Type B pancreatic cell (in vitro differentiated cells): ENCODE results near the gene SHROOM4. TPM values are rescaled to one million over a fixed set of nuclear protein-coding genes. Genes with fewer than 3 reads are reported as not detected.

Source experiments
- DNase-seq: peaks from one replicate; pipeline ENCODE4 v3.0.0; 2021; ENCODE audit warnings: mixed read lengths; ENCODE audit not compliant: unreplicated experiment; ENCODE audit errors: extremely low spot score
- H3K27ac Mint-ChIP-seq: 2 replicates; pipeline ENCODE4 v1.8.0; 2021; ENCODE audit warnings: mild to moderate bottlenecking, mixed read lengths
- H3K27me3 Mint-ChIP-seq: 2 replicates; pipeline ENCODE4 v1.8.0; 2021; ENCODE audit warnings: mixed read lengths
- H3K36me3 Mint-ChIP-seq: 2 replicates; pipeline ENCODE4 v1.8.0; 2021; ENCODE audit warnings: mixed read lengths
- H3K4me1 Mint-ChIP-seq: one replicate; pipeline ENCODE4 v1.8.0; 2021; ENCODE audit warnings: mixed read lengths; ENCODE audit not compliant: unreplicated experiment
- H3K4me3 Mint-ChIP-seq: 2 replicates; pipeline ENCODE4 v1.8.0; 2021; ENCODE audit warnings: mild to moderate bottlenecking, mixed read lengths
- H3K9me3 Mint-ChIP-seq: 2 replicates; pipeline ENCODE4 v1.8.0; 2021; ENCODE audit warnings: mixed read lengths
- CTCF ChIP-seq: fragments of 200-600 bp; sonication (generic); conservative IDR thresholded peaks from 2 replicates; pipeline ENCODE4 v1.5.0; 2021; ENCODE audit warnings: antibody characterized with exemption, mild to moderate bottlenecking
- total RNA-seq: library from RNA; stranded (reverse); gene quantifications from 2 replicates; pipeline ENCODE4 v1.2.1, GENCODE V29; 2021; ENCODE audit warnings: low replicate concordance

The SHROOM4 gene
- total RNA-seq, 1 donor from 2014 or later: 13.3 TPM

DNA sequence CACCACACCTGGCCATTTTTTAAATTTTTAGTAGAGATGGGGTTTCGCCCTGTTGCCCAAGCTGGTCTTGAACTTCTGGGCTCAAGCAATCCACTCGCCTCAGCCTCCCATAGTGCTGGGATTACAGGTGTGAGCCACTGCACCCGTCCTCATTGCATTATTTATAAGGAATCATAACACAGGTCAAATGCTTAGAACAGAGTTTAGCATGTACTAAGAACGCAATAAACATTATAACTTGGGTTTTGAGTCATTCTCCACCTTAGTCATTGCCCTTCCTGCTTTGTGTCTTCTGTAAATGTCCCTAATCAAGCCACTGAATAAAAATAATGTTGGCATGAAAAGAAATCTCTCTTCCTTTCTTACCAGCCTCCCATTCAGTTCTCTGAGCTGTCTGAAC is 38.5 kb upstream of the SHROOM4 start:
- TF ChIP-seq CTCF: no peak
- Mint-ChIP-seq H3K36me3 (no peaks in the 10 kb centered on the region), H3K27me3 (no peaks in the 10 kb centered on the region), H3K4me1 (no peaks in the 10 kb centered on the region), H3K27ac (no peak overlapping the region), H3K9me3 (peaks cover 9% of the 10 kb centered on the region), H3K4me3 (no peak overlapping the region)
- DNase-seq: no peak

GRCh38 chrX:50842221-50842620 is 28.2 kb upstream of the SHROOM4 start:
- Mint-ChIP-seq H3K36me3 (no peaks in the 10 kb centered on the region), H3K9me3 (no peaks in the 10 kb centered on the region), H3K27me3 (no peaks in the 10 kb centered on the region), H3K27ac (no peak overlapping the region), H3K4me3 (no peak overlapping the region), H3K4me1 (no peaks in the 10 kb centered on the region)
- DNase-seq: no peak
- TF ChIP-seq CTCF: no peak

GRCh38 chrX:50839730-50840129 is 25.7 kb upstream of the SHROOM4 start:
- Mint-ChIP-seq H3K4me3 (no peak overlapping the region), H3K27ac (no peak overlapping the region), H3K9me3 (no peaks in the 10 kb centered on the region), H3K4me1 (no peaks in the 10 kb centered on the region), H3K36me3 (no peaks in the 10 kb centered on the region), H3K27me3 (no peaks in the 10 kb centered on the region)
- TF ChIP-seq CTCF: no peak
- no peak for DNase-seq

- TF ChIP-seq CTCF: no peak
- H3K4me3 Mint-ChIP-seq: no peak overlapping the region
- H3K4me1 Mint-ChIP-seq: no peaks in the 10 kb centered on the region
- no peak for DNase-seq
- H3K27me3 Mint-ChIP-seq: no peaks in the 10 kb centered on the region
- H3K9me3 Mint-ChIP-seq: no peaks in the 10 kb centered on the region
- no peaks in the 10 kb centered on the region for H3K36me3 Mint-ChIP-seq
- no peak overlapping the region for H3K27ac Mint-ChIP-seq
These were observed 25.0 kb upstream of the SHROOM4 start for GRCh38 chrX:50838820-50839600.

DNA sequence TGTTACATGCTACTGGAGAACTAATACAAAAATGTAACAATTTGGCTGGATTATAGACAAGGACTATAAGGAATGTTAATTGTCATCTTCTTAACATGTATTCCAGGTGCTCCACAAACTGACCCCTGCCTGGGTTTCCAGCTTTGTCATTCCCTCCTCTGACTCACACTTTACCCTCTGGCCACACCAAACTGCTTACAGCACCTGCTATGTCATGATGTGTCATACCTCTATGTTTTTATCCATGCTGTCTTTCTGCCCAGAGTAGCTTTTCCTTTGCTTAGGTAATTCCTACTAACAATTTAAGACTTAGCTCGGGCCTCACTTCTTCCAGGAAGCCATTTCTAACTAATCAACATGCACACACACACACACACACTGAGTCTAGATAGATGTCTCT is 14.0 kb upstream of the SHROOM4 start:
- H3K36me3 Mint-ChIP-seq: no peaks in the 10 kb centered on the region
- TF ChIP-seq CTCF: no peak
- peak overlapping the region; percentile 49 for H3K27ac Mint-ChIP-seq
- no peaks in the 10 kb centered on the region for H3K27me3 Mint-ChIP-seq
- H3K4me3 Mint-ChIP-seq: no peak overlapping the region
- no peaks in the 10 kb centered on the region for H3K4me1 Mint-ChIP-seq
- H3K9me3 Mint-ChIP-seq: no peaks in the 10 kb centered on the region
- no peak for DNase-seq
